Loucy (cell line): ENCODE data around the gene TIMM29.

Experiments
- EZH2phosphoT487 ChIP-seq: fragments of 200-600 bp; IDR thresholded peaks from 2 replicates; pipeline ENCODE4 v1.6.1; 2018; ENCODE audit warnings: antibody characterized with exemption, mild to moderate bottlenecking, moderate library complexity, borderline replicate concordance
- TF ChIP-seq, protein P1 (sequence below): fragments of 200-600 bp; sonication (generic); conservative IDR thresholded peaks from 2 replicates; pipeline ENCODE4 v1.5.1; 2014; ENCODE audit warnings: mild to moderate bottlenecking, antibody characterized with exemption, low read length

- TF ChIP-seq, protein P1, sequence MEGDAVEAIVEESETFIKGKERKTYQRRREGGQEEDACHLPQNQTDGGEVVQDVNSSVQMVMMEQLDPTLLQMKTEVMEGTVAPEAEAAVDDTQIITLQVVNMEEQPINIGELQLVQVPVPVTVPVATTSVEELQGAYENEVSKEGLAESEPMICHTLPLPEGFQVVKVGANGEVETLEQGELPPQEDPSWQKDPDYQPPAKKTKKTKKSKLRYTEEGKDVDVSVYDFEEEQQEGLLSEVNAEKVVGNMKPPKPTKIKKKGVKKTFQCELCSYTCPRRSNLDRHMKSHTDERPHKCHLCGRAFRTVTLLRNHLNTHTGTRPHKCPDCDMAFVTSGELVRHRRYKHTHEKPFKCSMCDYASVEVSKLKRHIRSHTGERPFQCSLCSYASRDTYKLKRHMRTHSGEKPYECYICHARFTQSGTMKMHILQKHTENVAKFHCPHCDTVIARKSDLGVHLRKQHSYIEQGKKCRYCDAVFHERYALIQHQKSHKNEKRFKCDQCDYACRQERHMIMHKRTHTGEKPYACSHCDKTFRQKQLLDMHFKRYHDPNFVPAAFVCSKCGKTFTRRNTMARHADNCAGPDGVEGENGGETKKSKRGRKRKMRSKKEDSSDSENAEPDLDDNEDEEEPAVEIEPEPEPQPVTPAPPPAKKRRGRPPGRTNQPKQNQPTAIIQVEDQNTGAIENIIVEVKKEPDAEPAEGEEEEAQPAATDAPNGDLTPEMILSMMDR: no peak
- TF ChIP-seq EZH2phosphoT487: no peak
Measured at GRCh38 chr19:10965398-10965797, 36.8 kb downstream of the TIMM29 start.
